PC-9 (cell line): Measurements from ENCODE around the gene CACNA1S.

Experiments used
- EZH2 ChIP-seq: fragments of 200-600 bp; sonication (generic); IDR thresholded peaks from 2 replicates; pipeline ENCODE4 v1.8.0; 2017; ENCODE audit warnings: antibody characterized with exemption, low read depth
- TF ChIP-seq, protein P1 (sequence below): fragments of 200-600 bp; sonication (generic); conservative IDR thresholded peaks from 2 replicates; pipeline ENCODE4 v1.6.1; 2017; ENCODE audit warnings: mixed run types, antibody characterized with exemption, mild to moderate bottlenecking, moderate library complexity

DNA sequence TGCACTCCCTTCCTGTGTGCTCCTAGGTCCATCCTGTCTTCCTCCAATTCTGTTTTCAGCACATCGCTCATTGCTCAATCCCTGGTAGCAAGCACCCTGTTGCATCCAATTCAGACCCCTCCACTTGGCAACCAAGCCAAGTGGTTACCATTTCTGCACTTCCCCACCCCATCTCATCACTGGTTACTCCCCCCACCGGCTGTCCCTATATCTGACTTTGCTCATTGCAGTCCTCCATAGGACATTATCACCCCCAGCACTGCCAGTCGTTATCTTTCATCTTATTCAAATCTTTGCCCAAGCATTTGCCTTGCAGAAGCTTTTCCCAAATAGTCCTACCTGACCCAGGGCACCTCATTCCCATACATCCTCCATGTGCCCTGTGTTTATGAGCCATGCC lies 44.1 kb upstream of the CACNA1S start:
- TF ChIP-seq, protein P1, sequence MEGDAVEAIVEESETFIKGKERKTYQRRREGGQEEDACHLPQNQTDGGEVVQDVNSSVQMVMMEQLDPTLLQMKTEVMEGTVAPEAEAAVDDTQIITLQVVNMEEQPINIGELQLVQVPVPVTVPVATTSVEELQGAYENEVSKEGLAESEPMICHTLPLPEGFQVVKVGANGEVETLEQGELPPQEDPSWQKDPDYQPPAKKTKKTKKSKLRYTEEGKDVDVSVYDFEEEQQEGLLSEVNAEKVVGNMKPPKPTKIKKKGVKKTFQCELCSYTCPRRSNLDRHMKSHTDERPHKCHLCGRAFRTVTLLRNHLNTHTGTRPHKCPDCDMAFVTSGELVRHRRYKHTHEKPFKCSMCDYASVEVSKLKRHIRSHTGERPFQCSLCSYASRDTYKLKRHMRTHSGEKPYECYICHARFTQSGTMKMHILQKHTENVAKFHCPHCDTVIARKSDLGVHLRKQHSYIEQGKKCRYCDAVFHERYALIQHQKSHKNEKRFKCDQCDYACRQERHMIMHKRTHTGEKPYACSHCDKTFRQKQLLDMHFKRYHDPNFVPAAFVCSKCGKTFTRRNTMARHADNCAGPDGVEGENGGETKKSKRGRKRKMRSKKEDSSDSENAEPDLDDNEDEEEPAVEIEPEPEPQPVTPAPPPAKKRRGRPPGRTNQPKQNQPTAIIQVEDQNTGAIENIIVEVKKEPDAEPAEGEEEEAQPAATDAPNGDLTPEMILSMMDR: no peak
- no peak for TF ChIP-seq EZH2
